Measurements from ENCODE around the gene TNS1. TPM values are rescaled to one million over a fixed set of nuclear protein-coding genes. Genes with fewer than 3 reads are reported as not detected.

TNS1 gene
- total RNA-seq, 1 donor from 2014 or later, result 54.5 TPM

DNA sequence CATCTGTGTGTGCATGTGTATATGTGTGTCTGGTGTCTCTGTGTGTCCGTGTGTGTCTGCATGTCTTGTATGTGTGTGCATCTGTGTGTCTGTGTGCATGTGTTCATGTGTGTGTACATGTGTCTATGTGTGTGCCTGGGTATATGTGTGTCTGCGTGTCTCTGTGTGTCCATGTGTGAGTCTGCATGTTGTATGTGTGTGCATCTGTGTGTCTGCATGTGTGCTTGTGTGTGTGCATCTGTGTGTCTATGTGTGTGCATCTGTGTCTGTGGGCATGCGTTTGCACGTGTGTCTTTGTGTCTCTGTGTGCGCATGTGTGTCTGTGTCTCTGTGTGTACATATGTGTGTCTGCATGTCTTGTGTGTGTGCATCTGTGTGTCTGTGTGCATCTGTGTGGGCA, 207.7 kb downstream of the TNS1 start:
- DNase-seq (ENCODE audit: low read depth), result no peak
- TF ChIP-seq, protein P1, sequence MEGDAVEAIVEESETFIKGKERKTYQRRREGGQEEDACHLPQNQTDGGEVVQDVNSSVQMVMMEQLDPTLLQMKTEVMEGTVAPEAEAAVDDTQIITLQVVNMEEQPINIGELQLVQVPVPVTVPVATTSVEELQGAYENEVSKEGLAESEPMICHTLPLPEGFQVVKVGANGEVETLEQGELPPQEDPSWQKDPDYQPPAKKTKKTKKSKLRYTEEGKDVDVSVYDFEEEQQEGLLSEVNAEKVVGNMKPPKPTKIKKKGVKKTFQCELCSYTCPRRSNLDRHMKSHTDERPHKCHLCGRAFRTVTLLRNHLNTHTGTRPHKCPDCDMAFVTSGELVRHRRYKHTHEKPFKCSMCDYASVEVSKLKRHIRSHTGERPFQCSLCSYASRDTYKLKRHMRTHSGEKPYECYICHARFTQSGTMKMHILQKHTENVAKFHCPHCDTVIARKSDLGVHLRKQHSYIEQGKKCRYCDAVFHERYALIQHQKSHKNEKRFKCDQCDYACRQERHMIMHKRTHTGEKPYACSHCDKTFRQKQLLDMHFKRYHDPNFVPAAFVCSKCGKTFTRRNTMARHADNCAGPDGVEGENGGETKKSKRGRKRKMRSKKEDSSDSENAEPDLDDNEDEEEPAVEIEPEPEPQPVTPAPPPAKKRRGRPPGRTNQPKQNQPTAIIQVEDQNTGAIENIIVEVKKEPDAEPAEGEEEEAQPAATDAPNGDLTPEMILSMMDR (IDR thresholded peaks at IDR 0.05; ENCODE audit: insufficient read depth, low read length, poor library complexity, severe bottlenecking), result no peak
- Histone ChIP-seq H3K36me3 (ENCODE audit: control insufficient read depth, insufficient read depth, low read length) (no peaks in the 10 kb centered on the region), H3K27me3 (ENCODE audit: control insufficient read depth, insufficient read depth, low read length) (no peaks in the 10 kb centered on the region), H3K4me3 (ENCODE audit: low read depth, low read length) (no peak overlapping the region)

DNA sequence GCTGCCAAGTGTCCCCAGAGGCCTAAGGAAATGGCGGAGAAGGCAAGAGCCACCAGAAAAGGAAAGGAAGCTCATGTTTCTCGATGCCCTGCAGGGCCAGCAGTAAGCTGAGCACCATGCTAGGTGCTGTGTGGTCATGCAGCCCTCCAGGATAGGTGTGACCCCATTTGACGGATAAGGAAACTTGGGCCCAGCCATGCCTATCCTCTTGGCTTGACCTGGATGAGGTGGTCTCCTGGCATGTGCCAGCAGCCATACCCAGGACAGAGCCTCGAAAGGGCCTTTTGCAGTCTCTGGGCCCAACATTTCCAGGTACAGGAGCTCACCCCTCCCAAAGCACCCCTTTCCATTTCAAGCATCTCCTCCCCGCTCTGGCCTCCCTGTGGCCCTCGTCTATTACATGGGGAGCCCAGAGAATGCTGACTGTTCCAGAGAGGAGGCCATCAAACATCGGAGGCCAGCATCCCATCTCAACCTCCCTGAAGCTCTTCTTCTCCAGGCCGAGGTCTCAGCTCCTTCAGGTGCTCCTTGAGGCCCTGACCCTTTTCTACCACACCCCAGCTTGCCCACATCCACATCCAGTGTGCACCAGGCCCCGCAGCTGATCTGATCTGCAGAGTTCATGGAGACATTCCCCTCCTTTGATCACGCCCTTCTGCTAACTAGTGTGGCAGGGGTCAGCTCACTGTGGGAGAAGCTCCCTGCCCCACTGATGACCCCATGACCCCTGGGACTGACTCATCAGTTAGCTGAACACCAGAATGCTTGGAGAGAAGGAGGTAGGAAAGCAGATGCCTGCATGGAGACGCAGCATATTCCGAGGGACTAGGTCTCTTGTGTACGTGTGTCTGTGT, 208.4 kb downstream of the TNS1 start:
- no peak overlapping the region for H3K4me3 ChIP-seq (ENCODE audit: low read depth, low read length)
- TF ChIP-seq, protein P1 (IDR thresholded peaks at IDR 0.05; ENCODE audit: insufficient read depth, low read length, poor library complexity, severe bottlenecking), result no peak
- no peaks in the 10 kb centered on the region for H3K27me3 ChIP-seq (ENCODE audit: control insufficient read depth, insufficient read depth, low read length)
- DNase-seq (ENCODE audit: low read depth), result no peak
- H3K36me3 ChIP-seq (ENCODE audit: control insufficient read depth, insufficient read depth, low read length), result no peaks in the 10 kb centered on the region

DNA sequence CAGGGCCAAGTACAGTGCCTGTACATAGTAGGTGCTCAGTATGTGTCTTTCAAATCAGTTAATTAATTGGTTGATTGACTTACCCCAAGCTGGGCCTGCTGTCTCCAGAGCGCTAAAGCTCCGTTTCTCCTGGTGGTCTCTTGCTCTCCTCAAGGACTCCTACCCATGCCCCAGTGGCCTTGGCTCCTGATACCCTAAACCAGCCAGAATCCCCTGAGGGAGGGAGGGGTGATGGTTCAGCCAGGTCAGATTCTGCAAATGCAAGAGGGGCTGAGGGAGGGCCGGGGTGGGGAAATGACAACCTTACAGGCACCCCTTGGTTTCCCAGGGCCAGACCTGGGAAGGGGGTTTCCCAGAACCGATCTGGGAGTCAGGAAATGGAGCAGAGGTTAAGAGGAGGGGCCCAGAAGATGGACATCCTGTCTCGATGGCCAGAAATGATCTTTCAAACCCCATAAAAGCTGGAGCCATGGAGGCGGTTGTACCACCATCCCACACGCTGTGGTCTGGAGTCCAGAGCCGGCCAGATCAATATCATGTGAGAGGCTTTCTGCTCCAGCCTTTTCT, 209.1 kb downstream of the TNS1 start:
- TF ChIP-seq, protein P1 (IDR thresholded peaks at IDR 0.05; ENCODE audit: insufficient read depth, low read length, poor library complexity, severe bottlenecking), result no peak
- H3K27me3 ChIP-seq (ENCODE audit: control insufficient read depth, insufficient read depth, low read length), result no peaks in the 10 kb centered on the region
- H3K4me3 ChIP-seq (ENCODE audit: low read depth, low read length), result no peak overlapping the region
- no peaks in the 10 kb centered on the region for H3K36me3 ChIP-seq (ENCODE audit: control insufficient read depth, insufficient read depth, low read length)
- no peak for DNase-seq (ENCODE audit: low read depth)

DNA sequence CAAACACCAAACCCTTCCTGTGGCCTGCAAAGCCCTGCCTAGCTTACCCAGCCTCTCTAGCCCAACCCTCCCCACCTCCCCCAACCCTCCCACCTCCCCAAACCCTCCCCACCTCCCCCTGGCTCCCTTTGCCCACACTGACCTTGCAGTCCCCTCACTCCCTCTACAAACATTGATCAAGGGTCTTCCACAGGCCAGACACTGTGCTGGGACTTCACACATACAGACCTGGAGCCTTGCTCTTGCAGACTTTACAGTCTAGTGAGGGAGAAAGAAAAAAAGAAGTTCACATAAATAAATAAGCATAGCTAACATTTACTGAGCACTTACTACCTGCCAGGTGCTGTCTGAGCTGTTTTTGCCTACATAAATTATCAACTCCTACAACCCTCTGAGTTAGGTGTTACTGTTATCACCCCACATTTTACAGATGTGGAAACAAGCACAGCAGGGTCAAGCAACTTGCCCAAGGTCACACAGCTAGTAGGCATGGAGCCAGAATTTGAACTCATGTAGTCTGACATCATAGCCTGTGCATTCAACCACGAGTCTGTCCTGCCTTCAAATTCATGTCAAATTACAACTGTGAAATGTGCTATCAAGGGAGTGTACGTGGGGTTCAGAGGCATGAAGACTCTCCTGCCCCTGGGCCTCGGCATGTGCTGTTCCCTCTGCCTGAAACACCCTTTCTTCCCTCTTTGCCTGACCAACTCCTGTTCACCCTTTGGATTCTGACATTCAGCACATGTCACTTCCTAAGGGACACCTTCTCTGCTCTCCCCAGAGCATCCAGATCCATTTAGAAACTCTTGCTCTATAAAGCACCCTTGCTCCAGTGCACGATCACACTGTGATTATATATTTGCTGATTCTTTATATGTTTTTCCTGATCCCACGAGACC, 209.9 kb downstream of the TNS1 start:
- H3K4me3 ChIP-seq (ENCODE audit: low read depth, low read length), result no peak overlapping the region
- no peak for DNase-seq (ENCODE audit: low read depth)
- TF ChIP-seq, protein P1 (IDR thresholded peaks at IDR 0.05; ENCODE audit: insufficient read depth, low read length, poor library complexity, severe bottlenecking), result no peak
- no peaks in the 10 kb centered on the region for H3K36me3 ChIP-seq (ENCODE audit: control insufficient read depth, insufficient read depth, low read length)
- no peaks in the 10 kb centered on the region for H3K27me3 ChIP-seq (ENCODE audit: control insufficient read depth, insufficient read depth, low read length)

DNA sequence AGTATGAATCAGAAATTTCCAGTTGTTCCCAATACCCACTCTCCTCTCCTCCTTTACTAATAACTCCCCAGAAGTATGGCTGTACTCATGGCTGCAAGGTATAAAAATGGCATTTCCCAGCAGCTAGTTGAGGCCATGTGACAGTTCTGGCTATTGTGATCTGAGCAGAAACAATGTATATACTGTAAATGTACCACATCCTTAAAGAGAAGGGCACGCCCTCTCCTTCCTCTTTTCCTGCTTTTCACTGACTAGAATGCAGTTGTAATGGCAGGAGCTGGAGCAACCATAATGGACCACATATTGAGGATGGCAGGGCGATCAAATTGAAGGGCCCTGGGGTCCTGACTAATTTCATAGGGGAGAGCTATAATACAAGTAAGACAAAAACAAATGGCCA, 211.2 kb downstream of the TNS1 start:
- no peaks in the 10 kb centered on the region for H3K36me3 ChIP-seq (ENCODE audit: control insufficient read depth, insufficient read depth, low read length)
- H3K4me3 ChIP-seq (ENCODE audit: low read depth, low read length), result no peak overlapping the region
- no peak for DNase-seq (ENCODE audit: low read depth)
- no peaks in the 10 kb centered on the region for H3K27me3 ChIP-seq (ENCODE audit: control insufficient read depth, insufficient read depth, low read length)
- TF ChIP-seq, protein P1 (IDR thresholded peaks at IDR 0.05; ENCODE audit: insufficient read depth, low read length, poor library complexity, severe bottlenecking), result no peak

All from kidney epithelial cell (primary cell).